ENCODE measurements around the gene ZEB1.

Gene ZEB1

GRCh38 chr10:31321396-31321941, 2.5 kb downstream of the ZEB1 start:
- H3K9ac ChIP-seq = peak overlapping the region; percentile 64
- peaks cover 39% of the 10 kb centered on the region for H3K4me1 ChIP-seq (ENCODE audit: low read depth, poor library complexity, severe bottlenecking)
- H3K4me3 ChIP-seq (IDR thresholded peaks at IDR 0.05; ENCODE audit: insufficient read depth, low read depth, low read length) = no peak overlapping the region
- no peaks in the 10 kb centered on the region for H3K27me3 ChIP-seq (ENCODE audit: insufficient read depth, low read depth)
- no peak for TF ChIP-seq CTCF (conservative IDR thresholded peaks at IDR 0.05; ENCODE audit: low read depth, low read length)
- H2AFZ ChIP-seq (ENCODE audit: low read depth) = peak overlapping the region; percentile 65; the same call in 1 of the 2 replicates
- peak overlapping the region; percentile 87 for H3K27ac ChIP-seq
- peak overlapping the region; percentile 99 for H3K4me2 ChIP-seq
- no peaks in the 10 kb centered on the region for H3K36me3 ChIP-seq (ENCODE audit: insufficient read depth)
- peaks cover 74% of the 10 kb centered on the region for H3K79me2 ChIP-seq (ENCODE audit: insufficient read depth, low read depth)
- peaks cover 13% of the 10 kb centered on the region; the same call in 1 of the 2 replicates for H4K20me1 ChIP-seq (ENCODE audit: insufficient read depth)

DNA sequence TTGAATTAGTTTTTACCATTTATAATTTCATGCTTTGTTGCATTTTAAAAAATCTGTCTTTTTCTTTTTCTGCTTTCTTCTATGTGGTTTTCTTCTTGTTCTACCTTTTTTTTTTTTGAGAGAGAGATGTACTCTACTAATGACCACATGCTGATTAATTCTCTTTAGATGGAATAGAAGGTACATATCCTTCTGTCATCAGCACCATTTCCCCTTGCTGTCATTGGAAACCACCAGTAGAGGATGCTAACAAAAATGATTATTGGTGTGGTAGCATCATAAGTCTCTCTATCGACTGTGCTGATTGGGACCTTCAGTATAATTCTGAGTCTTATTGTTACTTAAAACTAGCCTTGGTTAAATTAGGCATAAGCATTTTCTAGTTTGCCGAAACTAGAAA, 3.6 kb downstream of the ZEB1 start:
- Histone ChIP-seq H3K4me1 (ENCODE audit: low read depth, poor library complexity, severe bottlenecking) (peaks cover 32% of the 10 kb centered on the region), H4K20me1 (ENCODE audit: insufficient read depth) (peaks cover 17% of the 10 kb centered on the region; the same call in 1 of the 2 replicates), H3K4me3 (IDR thresholded peaks at IDR 0.05; ENCODE audit: insufficient read depth, low read depth, low read length) (no peak overlapping the region), H3K27me3 (ENCODE audit: insufficient read depth, low read depth) (no peaks in the 10 kb centered on the region), H2AFZ (ENCODE audit: low read depth) (no peak overlapping the region), H3K79me2 (ENCODE audit: insufficient read depth, low read depth) (peaks cover 78% of the 10 kb centered on the region), H3K36me3 (ENCODE audit: insufficient read depth) (no peaks in the 10 kb centered on the region), H3K4me2 (peak overlapping the region; percentile 99; the same call in 1 of the 2 replicates), H3K9ac (no peak overlapping the region), H3K27ac (no peak overlapping the region)
- TF ChIP-seq CTCF (conservative IDR thresholded peaks at IDR 0.05; ENCODE audit: low read depth, low read length) = no peak

DNA sequence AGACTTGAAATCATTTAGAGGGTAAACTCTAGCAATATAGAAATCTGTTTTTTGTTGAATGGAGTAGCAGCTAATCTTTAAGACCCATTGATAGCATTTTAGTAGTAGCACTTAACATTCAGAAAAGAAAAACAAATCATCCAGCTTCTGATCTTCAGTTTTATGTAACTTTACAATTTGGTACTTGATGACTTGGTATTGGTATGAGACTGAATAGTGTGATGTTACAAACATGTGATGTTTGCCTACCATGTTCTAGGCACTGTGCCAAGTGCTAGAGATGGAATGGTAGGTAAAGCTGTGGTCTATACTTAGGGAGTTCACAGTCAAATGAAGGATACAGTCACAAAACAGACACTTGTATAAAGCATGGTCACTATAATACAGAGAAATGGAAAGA, 21.3 kb downstream of the ZEB1 start:
- Histone ChIP-seq H2AFZ (ENCODE audit: low read depth) (no peak overlapping the region), H3K27ac (no peak overlapping the region), H3K36me3 (ENCODE audit: insufficient read depth) (no peaks in the 10 kb centered on the region), H3K4me2 (no peak overlapping the region), H3K27me3 (ENCODE audit: insufficient read depth, low read depth) (no peaks in the 10 kb centered on the region), H3K9ac (no peak overlapping the region), H3K79me2 (ENCODE audit: insufficient read depth, low read depth) (peaks cover 77% of the 10 kb centered on the region), H3K4me1 (ENCODE audit: low read depth, poor library complexity, severe bottlenecking) (peaks cover 4% of the 10 kb centered on the region), H4K20me1 (ENCODE audit: insufficient read depth) (peaks cover 15% of the 10 kb centered on the region; the same call in 1 of the 2 replicates), H3K4me3 (IDR thresholded peaks at IDR 0.05; ENCODE audit: insufficient read depth, low read depth, low read length) (no peak overlapping the region)
- TF ChIP-seq CTCF (conservative IDR thresholded peaks at IDR 0.05; ENCODE audit: low read depth, low read length) = no peak

DNA sequence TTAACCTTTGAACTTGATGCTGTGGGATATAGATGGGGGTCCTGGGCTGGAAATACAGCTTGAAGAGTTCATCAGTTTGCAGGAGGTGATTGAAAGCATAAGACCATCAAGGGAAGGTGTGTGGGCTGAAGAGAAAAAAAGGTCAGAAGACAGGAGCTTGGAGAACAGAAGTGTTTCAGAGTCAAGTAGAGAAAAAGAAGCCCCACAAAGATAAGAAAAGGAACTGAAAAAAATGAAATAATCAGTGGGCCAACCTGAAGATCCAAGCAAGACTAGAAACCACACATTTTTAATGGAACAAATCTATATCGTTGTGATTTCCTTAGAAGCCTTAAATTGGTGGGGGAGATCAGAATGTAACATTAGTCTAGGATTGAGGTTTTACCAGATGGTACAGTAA, 22.5 kb downstream of the ZEB1 start:
- TF ChIP-seq CTCF (conservative IDR thresholded peaks at IDR 0.05; ENCODE audit: low read depth, low read length) = no peak
- H3K36me3 ChIP-seq (ENCODE audit: insufficient read depth) = no peaks in the 10 kb centered on the region
- H3K9ac ChIP-seq = no peak overlapping the region
- H3K79me2 ChIP-seq (ENCODE audit: insufficient read depth, low read depth) = peaks cover 77% of the 10 kb centered on the region
- no peak overlapping the region for H3K4me2 ChIP-seq
- H4K20me1 ChIP-seq (ENCODE audit: insufficient read depth) = peaks cover 25% of the 10 kb centered on the region
- no peak overlapping the region for H2AFZ ChIP-seq (ENCODE audit: low read depth)
- no peak overlapping the region for H3K27ac ChIP-seq
- peaks cover 14% of the 10 kb centered on the region for H3K4me1 ChIP-seq (ENCODE audit: low read depth, poor library complexity, severe bottlenecking)
- no peaks in the 10 kb centered on the region for H3K27me3 ChIP-seq (ENCODE audit: insufficient read depth, low read depth)
- no peak overlapping the region for H3K4me3 ChIP-seq (IDR thresholded peaks at IDR 0.05; ENCODE audit: insufficient read depth, low read depth, low read length)
